ENCODE measurements around the gene SMYD3. TPM values are rescaled to one million over a fixed set of nuclear protein-coding genes. Genes with fewer than 3 reads are reported as not detected.
"Not testable (repeated sequence)": the region's sequence is repeated elsewhere in the genome, so short reads cannot be mapped to it uniquely, and the experiment has no call there.

SMYD3 gene
- total RNA-seq, 1 donor from 2014 or later: 23.8 TPM

- DNase-seq (ENCODE audit: low read depth): no peak
- no peak for TF ChIP-seq CTCF (conservative IDR thresholded peaks at IDR 0.05; ENCODE audit: low read depth, low read length)
- no peak overlapping the region for H3K4me3 ChIP-seq (ENCODE audit: low read depth, low read length)
Measured at GRCh38 chr1:246335151-246335550, 171.9 kb downstream of the SMYD3 start.

GRCh38 chr1:246333855-246334254 lies 173.2 kb downstream of the SMYD3 start:
- no peak overlapping the region for H3K4me3 ChIP-seq (ENCODE audit: low read depth, low read length)
- no peak for DNase-seq (ENCODE audit: low read depth)
- no peak for TF ChIP-seq CTCF (conservative IDR thresholded peaks at IDR 0.05; ENCODE audit: low read depth, low read length)

GRCh38 chr1:246332078-246332477 lies 175.0 kb downstream of the SMYD3 start:
- no peak for DNase-seq (ENCODE audit: low read depth)
- no peak for TF ChIP-seq CTCF (conservative IDR thresholded peaks at IDR 0.05; ENCODE audit: low read depth, low read length)
- no peak overlapping the region for H3K4me3 ChIP-seq (ENCODE audit: low read depth, low read length)

- no peak for DNase-seq (ENCODE audit: low read depth)
- H3K4me3 ChIP-seq (ENCODE audit: low read depth, low read length): no peak overlapping the region
- TF ChIP-seq CTCF (conservative IDR thresholded peaks at IDR 0.05; ENCODE audit: low read depth, low read length): no peak
Measured at GRCh38 chr1:246329900-246330299, 177.2 kb downstream of the SMYD3 start.

GRCh38 chr1:246329292-246329691 lies 177.8 kb downstream of the SMYD3 start:
- not testable (repeated sequence) for H3K4me3 ChIP-seq (ENCODE audit: low read depth, low read length); DNase-seq (ENCODE audit: low read depth)

GRCh38 chr1:246324711-246325110 lies 182.4 kb downstream of the SMYD3 start:
- no peak overlapping the region for H3K4me3 ChIP-seq (ENCODE audit: low read depth, low read length)
- DNase-seq (ENCODE audit: low read depth): no peak
- no peak for TF ChIP-seq CTCF (conservative IDR thresholded peaks at IDR 0.05; ENCODE audit: low read depth, low read length)

- not testable (repeated sequence) for DNase-seq (ENCODE audit: low read depth); H3K4me3 ChIP-seq (ENCODE audit: low read depth, low read length)
Measured at GRCh38 chr1:246324033-246324432, 183.0 kb downstream of the SMYD3 start.

GRCh38 chr1:246320286-246320685 lies 186.8 kb downstream of the SMYD3 start:
- no peak for DNase-seq (ENCODE audit: low read depth)
- H3K4me3 ChIP-seq (ENCODE audit: low read depth, low read length): no peak overlapping the region
- TF ChIP-seq CTCF (conservative IDR thresholded peaks at IDR 0.05; ENCODE audit: low read depth, low read length): no peak
